Measurements from ENCODE around the gene FNIP2.
"Not testable (repeated sequence)": the region's sequence is repeated elsewhere in the genome, so short reads cannot be mapped to it uniquely, and the experiment has no call there.

Gene FNIP2

DNA sequence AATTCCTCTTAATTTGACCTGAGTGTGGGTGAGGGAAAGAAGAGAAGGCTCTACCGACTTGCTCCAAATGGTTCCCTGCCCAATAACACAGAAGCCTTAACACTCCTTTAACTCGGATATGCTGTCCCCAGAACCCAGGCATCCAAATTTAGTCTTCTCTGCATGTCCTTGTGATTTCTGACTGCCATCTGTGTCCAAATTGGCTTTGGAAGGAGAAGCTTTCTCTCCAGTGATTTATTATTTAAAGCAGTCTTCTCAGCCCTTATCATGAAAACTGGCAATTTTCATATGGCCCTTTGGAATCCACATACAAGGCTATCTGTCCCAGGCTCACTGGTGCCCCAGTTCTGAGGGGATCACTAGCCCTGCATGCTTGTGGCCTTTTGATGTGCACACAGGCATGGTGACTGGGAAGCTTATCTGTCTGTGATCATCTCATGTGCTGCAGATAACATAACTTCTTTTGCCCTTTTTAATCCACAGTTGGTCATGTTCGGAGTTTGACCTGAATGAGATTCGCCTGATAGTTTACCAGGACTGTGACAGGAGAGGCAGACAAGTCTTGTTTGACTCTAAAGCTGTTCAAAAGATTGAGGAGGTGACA lies 56.7 kb downstream of the FNIP2 start:
- CTCF ChIA-PET: interaction anchor here (1.0 to 3.6 kb wide), 5 partner anchors 26 to 377 kb away, joined by 3 to 13 read pairs (median 6); no protein-coding TSS in a partner anchor
- DNase-seq (ENCODE audit: low read depth, low spot score): no peak
- POLR2A ChIA-PET: no interaction called here
- no peak for TF ChIP-seq CTCF (IDR thresholded peaks at IDR 0.05; ENCODE audit: insufficient read depth, low read length, missing control alignments)
- H3K4me3 ChIP-seq (ENCODE audit: low read depth, low read length): no peak overlapping the region

DNA sequence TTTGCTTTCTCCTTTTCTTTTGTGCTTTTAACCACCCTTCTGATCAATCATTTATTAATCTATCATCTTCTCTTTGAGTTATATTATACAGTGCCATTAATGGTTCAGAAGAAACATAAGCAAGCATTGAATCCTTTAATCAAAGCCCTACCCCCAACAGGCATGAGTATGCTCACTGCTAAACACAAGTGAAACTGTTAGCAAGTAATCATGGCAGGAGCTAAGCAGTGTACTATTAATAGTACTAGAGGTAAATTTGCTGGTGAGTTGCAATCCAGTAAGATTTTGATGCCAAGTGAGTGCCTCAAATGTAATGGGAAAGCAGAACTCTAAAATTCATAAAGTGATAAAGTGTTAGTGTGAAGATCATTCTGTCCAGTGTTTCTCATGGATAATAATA lies 57.2 kb downstream of the FNIP2 start:
- H3K4me3 ChIP-seq (ENCODE audit: low read depth, low read length): no peak overlapping the region
- DNase-seq (ENCODE audit: low read depth, low spot score): no peak
- ChIA-PET CTCF (interaction anchor here (1.1 to 3.6 kb wide), 4 partner anchors 26 to 377 kb away, joined by 5 to 13 read pairs (median 7); no protein-coding TSS in a partner anchor), POLR2A (no interaction called here)
- TF ChIP-seq CTCF (IDR thresholded peaks at IDR 0.05; ENCODE audit: insufficient read depth, low read length, missing control alignments): no peak

GRCh38 chr4:158826882-158827281 lies 58.1 kb downstream of the FNIP2 start:
- CTCF ChIA-PET: interaction anchor here (0.9 to 3.6 kb wide), 5 partner anchors 19 to 376 kb away, joined by 4 to 13 read pairs (median 6); no protein-coding TSS in a partner anchor
- no peak overlapping the region for H3K4me3 ChIP-seq (ENCODE audit: low read depth, low read length)
- TF ChIP-seq CTCF (IDR thresholded peaks at IDR 0.05; ENCODE audit: insufficient read depth, low read length, missing control alignments): no peak
- DNase-seq (ENCODE audit: low read depth, low spot score): no peak
- POLR2A ChIA-PET: no interaction called here

GRCh38 chr4:158827543-158827981 lies 58.7 kb downstream of the FNIP2 start:
- no peak for TF ChIP-seq CTCF (IDR thresholded peaks at IDR 0.05; ENCODE audit: insufficient read depth, low read length, missing control alignments)
- ChIA-PET CTCF (interaction anchor here (0.9 to 3.6 kb wide), 4 partner anchors 18 to 375 kb away, joined by 4 to 13 read pairs (median 6); no protein-coding TSS in a partner anchor), POLR2A (no interaction called here)
- no peak for DNase-seq (ENCODE audit: low read depth, low spot score)
- H3K4me3 ChIP-seq (ENCODE audit: low read depth, low read length): no peak overlapping the region

DNA sequence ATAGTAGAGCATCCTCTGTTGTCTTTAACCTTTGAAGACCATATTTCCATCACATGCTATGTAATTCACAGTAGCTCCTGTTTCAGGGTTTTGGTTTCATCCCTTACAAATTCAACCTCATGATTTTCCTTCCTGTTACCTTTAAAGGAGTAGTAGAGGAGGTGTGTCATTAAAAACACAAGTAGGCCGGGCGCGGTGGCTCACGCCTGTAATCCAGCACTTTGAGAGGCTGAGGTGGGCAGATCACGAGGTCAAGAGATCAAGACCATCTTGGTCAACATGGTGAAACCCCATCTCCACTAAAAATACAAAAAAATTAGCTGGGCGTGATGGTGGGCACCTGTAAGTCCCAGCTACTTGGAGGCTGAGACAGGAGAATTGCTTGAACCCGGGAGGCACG lies 59.3 kb downstream of the FNIP2 start:
- POLR2A ChIA-PET; DNase-seq (ENCODE audit: low read depth, low spot score); H3K4me3 ChIP-seq (ENCODE audit: low read depth, low read length): not testable (repeated sequence)
- CTCF ChIA-PET: interaction anchor here (1.3 to 3.6 kb wide), 3 partner anchors 23 to 375 kb away, joined by 5 to 13 read pairs (median 8); no protein-coding TSS in a partner anchor

- no peak for TF ChIP-seq CTCF (IDR thresholded peaks at IDR 0.05; ENCODE audit: insufficient read depth, low read length, missing control alignments)
- no peak overlapping the region for H3K4me3 ChIP-seq (ENCODE audit: low read depth, low read length)
- POLR2A ChIA-PET: no interaction called here
- DNase-seq (ENCODE audit: low read depth, low spot score): no peak
- CTCF ChIA-PET: no interaction called here
Observed at GRCh38 chr4:158829254-158829653, 60.4 kb downstream of the FNIP2 start.

- CTCF ChIA-PET: interaction anchor here (1.4 to 3.2 kb wide), 3 partner anchors 11 to 18 kb away, joined by 4 to 14 read pairs (median 9); no protein-coding TSS in a partner anchor
- DNase-seq (ENCODE audit: low read depth, low spot score): no peak
- TF ChIP-seq CTCF (IDR thresholded peaks at IDR 0.05; ENCODE audit: insufficient read depth, low read length, missing control alignments): no peak
- H3K4me3 ChIP-seq (ENCODE audit: low read depth, low read length): no peak overlapping the region
- POLR2A ChIA-PET: no interaction called here
Observed at GRCh38 chr4:158833602-158834001, 64.8 kb downstream of the FNIP2 start.
